ENCODE results near the gene RMDN2.

Gene RMDN2

GRCh38 chr2:37881397-37881796 lies 43.7 kb upstream of the RMDN2 start:
- TF ChIP-seq EZH2phosphoT487 (conservative IDR thresholded peaks at IDR 0.05; ENCODE audit: low read length) (no peak), CTCF (IDR thresholded peaks at IDR 0.05; ENCODE audit: insufficient read depth, low read length, poor library complexity, severe bottlenecking) (no peak)
- H3K27ac ChIP-seq (ENCODE audit: low read depth, low read length), result no peak overlapping the region
- no peak overlapping the region for H3K4me3 ChIP-seq (ENCODE audit: insufficient read depth, low read length, poor library complexity, severe bottlenecking)
- H3K9ac ChIP-seq (ENCODE audit: low read length), result no peak overlapping the region
- no peaks in the 10 kb centered on the region for H3K79me2 ChIP-seq (ENCODE audit: insufficient read depth, low read length)
- H3F3A ChIP-seq (ENCODE audit: insufficient read depth), result no peaks in the 10 kb centered on the region
- H3K9me3 ChIP-seq (ENCODE audit: insufficient read depth, low read length), result no peaks in the 10 kb centered on the region
- no peaks in the 10 kb centered on the region for H3K36me3 ChIP-seq (ENCODE audit: low read length)
- H4K20me1 ChIP-seq (ENCODE audit: low read depth, low read length), result no peaks in the 10 kb centered on the region
- H3K27me3 ChIP-seq (ENCODE audit: low read length), result no peaks in the 10 kb centered on the region
- no peak overlapping the region for H3K4me2 ChIP-seq (ENCODE audit: low read depth, low read length, poor library complexity, severe bottlenecking)
- no peak overlapping the region for H2AFZ ChIP-seq (ENCODE audit: low read depth, low read length, severe bottlenecking)
- H3K9me2 ChIP-seq (replicated peaks; ENCODE audit: insufficient read depth, low read length), result no peaks in the 10 kb centered on the region

- Histone ChIP-seq H3K4me2 (ENCODE audit: low read depth, low read length, poor library complexity, severe bottlenecking) (no peak overlapping the region), H3K79me2 (ENCODE audit: insufficient read depth, low read length) (no peaks in the 10 kb centered on the region), H3K27me3 (ENCODE audit: low read length) (no peaks in the 10 kb centered on the region), H3K9ac (ENCODE audit: low read length) (no peak overlapping the region), H3F3A (ENCODE audit: insufficient read depth) (no peaks in the 10 kb centered on the region), H3K27ac (ENCODE audit: low read depth, low read length) (no peak overlapping the region), H3K9me2 (replicated peaks; ENCODE audit: insufficient read depth, low read length) (no peaks in the 10 kb centered on the region), H4K20me1 (ENCODE audit: low read depth, low read length) (no peaks in the 10 kb centered on the region), H3K4me3 (ENCODE audit: insufficient read depth, low read length, poor library complexity, severe bottlenecking) (no peak overlapping the region), H2AFZ (ENCODE audit: low read depth, low read length, severe bottlenecking) (no peak overlapping the region), H3K9me3 (ENCODE audit: insufficient read depth, low read length) (no peaks in the 10 kb centered on the region), H3K36me3 (ENCODE audit: low read length) (no peaks in the 10 kb centered on the region)
- TF ChIP-seq CTCF (IDR thresholded peaks at IDR 0.05; ENCODE audit: insufficient read depth, low read length, poor library complexity, severe bottlenecking) (no peak), EZH2phosphoT487 (conservative IDR thresholded peaks at IDR 0.05; ENCODE audit: low read length) (no peak)
These were observed 43.1 kb upstream of the RMDN2 start for GRCh38 chr2:37882036-37882435.

GRCh38 chr2:37883518-37883917 lies 41.6 kb upstream of the RMDN2 start:
- no peaks in the 10 kb centered on the region for H4K20me1 ChIP-seq (ENCODE audit: low read depth, low read length)
- TF ChIP-seq EZH2phosphoT487 (conservative IDR thresholded peaks at IDR 0.05; ENCODE audit: low read length) (no peak), CTCF (IDR thresholded peaks at IDR 0.05; ENCODE audit: insufficient read depth, low read length, poor library complexity, severe bottlenecking) (no peak)
- no peak overlapping the region for H3K4me3 ChIP-seq (ENCODE audit: insufficient read depth, low read length, poor library complexity, severe bottlenecking)
- H3K9me3 ChIP-seq (ENCODE audit: insufficient read depth, low read length), result no peaks in the 10 kb centered on the region
- no peaks in the 10 kb centered on the region for H3K9me2 ChIP-seq (replicated peaks; ENCODE audit: insufficient read depth, low read length)
- H3K4me2 ChIP-seq (ENCODE audit: low read depth, low read length, poor library complexity, severe bottlenecking), result no peak overlapping the region
- H3K9ac ChIP-seq (ENCODE audit: low read length), result no peak overlapping the region
- H3K27ac ChIP-seq (ENCODE audit: low read depth, low read length), result no peak overlapping the region
- no peaks in the 10 kb centered on the region for H3K27me3 ChIP-seq (ENCODE audit: low read length)
- H3F3A ChIP-seq (ENCODE audit: insufficient read depth), result no peaks in the 10 kb centered on the region
- no peak overlapping the region for H2AFZ ChIP-seq (ENCODE audit: low read depth, low read length, severe bottlenecking)
- no peaks in the 10 kb centered on the region for H3K79me2 ChIP-seq (ENCODE audit: insufficient read depth, low read length)
- no peaks in the 10 kb centered on the region for H3K36me3 ChIP-seq (ENCODE audit: low read length)
